Coronary artery (tissue), 2 donors: Measurements from ENCODE around the gene HPCA.
"Not testable (repeated sequence)": the region's sequence is repeated elsewhere in the genome, so short reads cannot be mapped to it uniquely, and the experiment has no call there.

ENCODE experiments used
- DNase-seq: peaks from one replicate; pipeline ENCODE4 v3.0.0-alpha.2; 2017; ENCODE audit warnings: low spot score
- H3K27ac ChIP-seq, 2 donors: fragments of 200-600 bp; sonication (generic); one replicate each; pipeline ENCODE4 v1.5.1; 2016 to 2019
- H3K4me3 ChIP-seq: fragments of 200-600 bp; sonication (generic); 2 replicates; pipeline ENCODE4 v1.5.1; 2016; ENCODE audit warnings: mild to moderate bottlenecking, moderate library complexity
- CTCF ChIP-seq: fragments of 200-600 bp; sonication (generic); IDR thresholded peaks from one replicate; pipeline ENCODE4 v1.5.1; 2019; ENCODE audit warnings: antibody characterized with exemption

The HPCA gene

GRCh38 chr1:32904797-32905196, 18.5 kb downstream of the HPCA start:
- DNase-seq, result no peak
- H3K27ac ChIP-seq, result no peak overlapping the region
- no peak for TF ChIP-seq CTCF
- no peak overlapping the region for H3K4me3 ChIP-seq

GRCh38 chr1:32905588-32905987, 19.3 kb downstream of the HPCA start:
- not testable (repeated sequence) for DNase-seq, H3K4me3 ChIP-seq, H3K27ac ChIP-seq

- no peak for TF ChIP-seq CTCF
- no peak for DNase-seq
- Histone ChIP-seq H3K4me3 (no peak overlapping the region), H3K27ac (no peak overlapping the region)
Observed at GRCh38 chr1:32906654-32907053, 20.4 kb downstream of the HPCA start.

GRCh38 chr1:32907435-32907834, 21.1 kb downstream of the HPCA start:
- TF ChIP-seq CTCF, result no peak
- no peak for DNase-seq
- Histone ChIP-seq H3K4me3 (no peak overlapping the region), H3K27ac (no peak overlapping the region)

GRCh38 chr1:32910319-32910718, 24.0 kb downstream of the HPCA start:
- Histone ChIP-seq H3K27ac (no peak overlapping the region), H3K4me3 (no peak overlapping the region)
- TF ChIP-seq CTCF, result no peak
- DNase-seq, result no peak

GRCh38 chr1:32915766-32916706, 29.7 kb downstream of the HPCA start:
- no peak overlapping the region for H3K27ac ChIP-seq
- no peak for DNase-seq
- H3K4me3 ChIP-seq, result no peak overlapping the region
- no peak for TF ChIP-seq CTCF

- no peak overlapping the region for H3K27ac ChIP-seq
- DNase-seq, result no peak
- no peak overlapping the region for H3K4me3 ChIP-seq
- no peak for TF ChIP-seq CTCF
Observed at GRCh38 chr1:32917521-32917920, 31.2 kb downstream of the HPCA start.
